ENCODE results near the gene YWHAG.
A peak's percentile ranks its signal among the peaks of the same experiment; 100 is the strongest.
"Not testable (repeated sequence)": the region's sequence is repeated elsewhere in the genome, so short reads cannot be mapped to it uniquely, and the experiment has no call there.

Gene YWHAG

GRCh38 chr7:76317782-76318487 is 40.9 kb downstream of the YWHAG start:
- peak; percentile 93 for DNase-seq

- DNase-seq: no peak
Measured at GRCh38 chr7:76316984-76317781, 41.6 kb downstream of the YWHAG start.

- no peak for DNase-seq
Measured at GRCh38 chr7:76315364-76315763, 43.4 kb downstream of the YWHAG start.

- not testable (repeated sequence) for DNase-seq
Measured at GRCh38 chr7:76314740-76315139, 44.1 kb downstream of the YWHAG start.

- DNase-seq: peak; percentile 66
Measured at GRCh38 chr7:76314042-76314721, 44.6 kb downstream of the YWHAG start.

GRCh38 chr7:76311838-76312237 is 47.0 kb downstream of the YWHAG start:
- DNase-seq: not testable (repeated sequence)

GRCh38 chr7:76310102-76310957 is 48.5 kb downstream of the YWHAG start:
- DNase-seq: peak; percentile 82

- DNase-seq: not testable (repeated sequence)
Measured at GRCh38 chr7:76309341-76310101, 49.3 kb downstream of the YWHAG start.

- DNase-seq: not testable (repeated sequence)
Measured at GRCh38 chr7:76308874-76309273, 49.9 kb downstream of the YWHAG start.

GRCh38 chr7:76304888-76305375 is 53.9 kb downstream of the YWHAG start:
- no peak for DNase-seq

- peak; percentile 29 for DNase-seq
Measured at GRCh38 chr7:76303202-76304147, 55.3 kb downstream of the YWHAG start.

GRCh38 chr7:76302347-76303201 is 56.2 kb downstream of the YWHAG start, which contains the start of gene HSPB1:
Gene HSPB1 (plus strand): TSS chr7:76302673. CDS start chr7:76302713, 40 bp downstream.
- peak; percentile 89 for DNase-seq

GRCh38 chr7:76301000-76301399 is 57.8 kb downstream of the YWHAG start:
- DNase-seq: no peak

- DNase-seq: no peak
Measured at GRCh38 chr7:76300166-76300731, 58.5 kb downstream of the YWHAG start.

- no peak for DNase-seq
Measured at GRCh38 chr7:76296743-76297740, 61.7 kb downstream of the YWHAG start.

- peak; percentile 85 for DNase-seq
Measured at GRCh38 chr7:76294344-76295024, 64.3 kb downstream of the YWHAG start.

- no peak for DNase-seq
Measured at GRCh38 chr7:76293407-76293901, 65.3 kb downstream of the YWHAG start.

Measured in SHP77 treated with DMSO at 0.1 percent for 48 hours (cell line).